HEK293 (cell line): ENCODE data around the gene CYP2R1.

ENCODE experiments used
- FEZF1 ChIP-seq: fragments of 450-650 bp; formaldehyde crosslinking; IDR thresholded peaks from 2 replicates; pipeline ENCODE4 v1.5.1; 2016; ENCODE audit warnings: missing biosample characterization, missing genetic modification characterization
- SETDB1 ChIP-seq: IDR thresholded peaks from one replicate; pipeline ENCODE4 v1.6.1; 2017; ENCODE audit warnings: mild to moderate bottlenecking, low read length, moderate library complexity, mixed read lengths; ENCODE audit not compliant: insufficient read length
- ZBTB20 ChIP-seq: fragments of 450-650 bp; formaldehyde crosslinking; IDR thresholded peaks from 2 replicates; pipeline ENCODE4 v1.5.1; 2016; ENCODE audit warnings: missing biosample characterization, missing genetic modification characterization
- ZBTB6 ChIP-seq: fragments of 450-650 bp; formaldehyde crosslinking; IDR thresholded peaks from 2 replicates; pipeline ENCODE4 v1.5.1; 2017; ENCODE audit warnings: missing biosample characterization, missing genetic modification characterization
- ZBTB7A ChIP-seq: fragments of 450-650 bp; formaldehyde crosslinking; IDR thresholded peaks from 2 replicates; pipeline ENCODE4 v1.5.1; 2016; ENCODE audit warnings: low read depth, missing biosample characterization, missing genetic modification characterization
- ZFP69B ChIP-seq: fragments of 450-650 bp; formaldehyde crosslinking; IDR thresholded peaks from 2 replicates; pipeline ENCODE4 v1.5.1; 2016; ENCODE audit warnings: missing biosample characterization, missing genetic modification characterization
- ZNF112 ChIP-seq: fragments of 450-650 bp; formaldehyde crosslinking; IDR thresholded peaks from 2 replicates; pipeline ENCODE4 v1.5.0; 2017; ENCODE audit warnings: missing biosample characterization, missing genetic modification characterization
- ZNF19 ChIP-seq: fragments of 450-650 bp; formaldehyde crosslinking; IDR thresholded peaks from 2 replicates; pipeline ENCODE4; 2016; ENCODE audit warnings: missing biosample characterization, missing genetic modification characterization, low read depth
- ZNF23 ChIP-seq: fragments of 450-650 bp; formaldehyde crosslinking; IDR thresholded peaks from 2 replicates; pipeline ENCODE4 v1.5.1; 2016; ENCODE audit warnings: missing biosample characterization, missing genetic modification characterization, borderline replicate concordance
- ZNF266 ChIP-seq: fragments of 450-650 bp; formaldehyde crosslinking; IDR thresholded peaks from 2 replicates; pipeline ENCODE4 v1.5.1; 2016; ENCODE audit warnings: missing biosample characterization, missing genetic modification characterization, low read depth
- ZNF274 ChIP-seq, 2 experiments: fragments of 200-500 bp in 1 of 2; fragments of 450-650 bp in 1 of 2; sonication (Bioruptor generic) in 1 of 2; formaldehyde crosslinking in 1 of 2; IDR thresholded peaks; 2 replicates each; pipeline versions ENCODE4 v1.5.1 to v1.6.1; 2014 to 2016; ENCODE audit warnings: borderline replicate concordance in 1 of 2, inconsistent platforms in 1 of 2, low read length in 1 of 2, missing biosample characterization in 1 of 2, missing genetic modification characterization in 1 of 2
- ZNF335 ChIP-seq: fragments of 450-650 bp; formaldehyde crosslinking; conservative IDR thresholded peaks from 2 replicates; pipeline ENCODE4 v1.5.1; 2016; ENCODE audit warnings: missing biosample characterization, missing genetic modification characterization
- ZNF341 ChIP-seq: fragments of 450-650 bp; formaldehyde crosslinking; IDR thresholded peaks from 2 replicates; pipeline ENCODE4; 2016; ENCODE audit warnings: low read depth, missing biosample characterization, missing genetic modification characterization
- ZNF37A ChIP-seq: fragments of 450-650 bp; IDR thresholded peaks from 2 replicates; pipeline ENCODE4 v1.5.1; 2018; ENCODE audit warnings: missing biosample characterization, missing genetic modification characterization
- ZNF391 ChIP-seq: fragments of 450-650 bp; formaldehyde crosslinking; IDR thresholded peaks from 2 replicates; pipeline ENCODE4 v1.5.1; 2016; ENCODE audit warnings: low read depth, missing biosample characterization, missing genetic modification characterization, borderline replicate concordance
- ZNF449 ChIP-seq: fragments of 450-650 bp; formaldehyde crosslinking; IDR thresholded peaks from 2 replicates; pipeline ENCODE4 v1.5.1; 2017; ENCODE audit warnings: missing biosample characterization, mild to moderate bottlenecking, missing genetic modification characterization, moderate library complexity
- ZNF501 ChIP-seq: fragments of 450-650 bp; formaldehyde crosslinking; IDR thresholded peaks from 2 replicates; pipeline ENCODE4 v1.5.1; 2016; ENCODE audit warnings: missing biosample characterization, missing genetic modification characterization
- ZNF660 ChIP-seq: fragments of 450-650 bp; IDR thresholded peaks from 2 replicates; pipeline ENCODE4 v1.5.1; 2018; ENCODE audit warnings: missing biosample characterization, mild to moderate bottlenecking, missing genetic modification characterization
- ZNF704 ChIP-seq: fragments of 450-650 bp; formaldehyde crosslinking; IDR thresholded peaks from 2 replicates; pipeline ENCODE4 v1.5.1; 2016; ENCODE audit warnings: missing biosample characterization, missing genetic modification characterization
- ZNF747 ChIP-seq: fragments of 450-650 bp; formaldehyde crosslinking; IDR thresholded peaks from 2 replicates; pipeline ENCODE4 v1.5.1; 2016; ENCODE audit warnings: missing biosample characterization, missing genetic modification characterization
- ZNF76 ChIP-seq: fragments of 450-650 bp; formaldehyde crosslinking; IDR thresholded peaks from 2 replicates; pipeline ENCODE4; 2016; ENCODE audit warnings: low read depth, missing biosample characterization, missing genetic modification characterization, borderline replicate concordance
- ZNF792 ChIP-seq: fragments of 450-650 bp; formaldehyde crosslinking; IDR thresholded peaks from 2 replicates; pipeline ENCODE4 v1.5.1; 2016; ENCODE audit warnings: missing biosample characterization, missing genetic modification characterization
- ZNF837 ChIP-seq: fragments of 450-650 bp; formaldehyde crosslinking; IDR thresholded peaks from 2 replicates; pipeline ENCODE4 v1.5.1; 2016; ENCODE audit warnings: missing biosample characterization, missing genetic modification characterization
- ZSCAN30 ChIP-seq: fragments of 450-650 bp; IDR thresholded peaks from 2 replicates; pipeline ENCODE4 v1.5.1; 2018; ENCODE audit warnings: missing biosample characterization, mild to moderate bottlenecking, missing genetic modification characterization, moderate library complexity
- ZXDB ChIP-seq: fragments of 450-650 bp; formaldehyde crosslinking; IDR thresholded peaks from 2 replicates; pipeline ENCODE4 v1.5.1; 2016; ENCODE audit warnings: missing biosample characterization, missing genetic modification characterization
- TF ChIP-seq, protein P1 (sequence below): fragments of 450-650 bp; formaldehyde crosslinking; IDR thresholded peaks from 2 replicates; pipeline ENCODE4 v1.5.1; 2016; ENCODE audit warnings: missing biosample characterization, missing genetic modification characterization, low read depth
- TF ChIP-seq, protein P2 (sequence below): fragments of 450-650 bp; formaldehyde crosslinking; optimal IDR thresholded peaks from 2 replicates; pipeline ENCODE3; 2016; ENCODE audit warnings: missing biosample characterization, mild to moderate bottlenecking, missing genetic modification characterization
- TF ChIP-seq, protein P3 (sequence below): fragments of 450-650 bp; formaldehyde crosslinking; IDR thresholded peaks from 2 replicates; pipeline ENCODE4 v1.5.1; 2016; ENCODE audit warnings: missing biosample characterization, missing genetic modification characterization

The CYP2R1 gene

DNA sequence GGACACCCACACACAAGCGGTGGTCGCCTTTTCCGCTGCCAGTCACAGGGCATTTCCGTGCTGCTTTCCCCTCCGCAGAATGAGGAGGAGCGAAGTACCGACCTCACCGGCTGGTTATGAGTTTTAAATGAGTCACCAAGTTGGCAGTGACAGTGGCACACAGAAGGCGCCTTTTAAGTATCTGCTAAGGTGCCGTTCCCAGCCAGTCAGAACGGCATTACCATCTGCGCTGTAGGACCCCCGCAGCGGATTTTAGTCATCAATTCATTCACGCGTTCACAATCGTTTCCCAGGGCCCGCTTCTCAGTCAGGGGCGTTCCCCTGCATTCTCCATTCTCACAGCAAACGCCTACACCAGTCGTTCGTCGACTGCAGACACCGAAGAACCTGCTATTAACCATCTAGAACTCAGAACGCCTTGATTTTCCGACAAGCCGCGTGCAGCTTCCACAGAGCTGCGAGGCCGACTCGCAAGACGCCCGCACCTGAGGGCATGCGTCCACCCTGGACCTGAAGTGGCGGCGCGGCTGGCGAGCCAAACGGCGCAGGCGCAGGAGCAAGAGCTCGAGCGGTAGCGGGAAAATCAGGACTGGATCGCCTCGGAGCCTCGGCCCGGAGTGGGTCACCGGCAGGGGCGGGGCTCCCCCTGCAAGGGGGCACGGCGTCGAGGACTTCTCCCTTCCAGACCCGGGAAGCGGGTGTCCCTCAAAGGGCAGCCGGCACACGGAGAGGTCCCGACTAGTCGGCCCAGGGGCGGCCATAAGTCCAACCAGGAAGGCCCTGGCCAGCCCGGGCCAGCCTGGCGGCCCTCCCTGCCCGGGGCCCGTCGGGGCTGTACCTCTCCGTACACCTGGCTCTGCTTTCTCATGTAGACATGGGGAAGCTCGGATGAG, 642 bp downstream of the CYP2R1 start (continued):
- TF ChIP-seq FEZF1 (tag by site-specific recombination) = no peak; the same call in none of the 2 replicates
- no peak for TF ChIP-seq ZNF837 (tag by site-specific recombination)
- TF ChIP-seq ZNF391 (tag by site-specific recombination) = peak; percentile 60; the same call in 1 of the 2 replicates
- peak; percentile 72; the same call in 1 of the 2 replicates for TF ChIP-seq ZNF792 (tag by site-specific recombination)
- TF ChIP-seq ZNF274 (IDR thresholded peaks at IDR 0.05; ENCODE audit: low read length) = no peak
- TF ChIP-seq ZNF274 (tag by site-specific recombination; IDR thresholded peaks at IDR 0.05; ENCODE audit: borderline replicate concordance) = no peak
- TF ChIP-seq, protein P1, sequence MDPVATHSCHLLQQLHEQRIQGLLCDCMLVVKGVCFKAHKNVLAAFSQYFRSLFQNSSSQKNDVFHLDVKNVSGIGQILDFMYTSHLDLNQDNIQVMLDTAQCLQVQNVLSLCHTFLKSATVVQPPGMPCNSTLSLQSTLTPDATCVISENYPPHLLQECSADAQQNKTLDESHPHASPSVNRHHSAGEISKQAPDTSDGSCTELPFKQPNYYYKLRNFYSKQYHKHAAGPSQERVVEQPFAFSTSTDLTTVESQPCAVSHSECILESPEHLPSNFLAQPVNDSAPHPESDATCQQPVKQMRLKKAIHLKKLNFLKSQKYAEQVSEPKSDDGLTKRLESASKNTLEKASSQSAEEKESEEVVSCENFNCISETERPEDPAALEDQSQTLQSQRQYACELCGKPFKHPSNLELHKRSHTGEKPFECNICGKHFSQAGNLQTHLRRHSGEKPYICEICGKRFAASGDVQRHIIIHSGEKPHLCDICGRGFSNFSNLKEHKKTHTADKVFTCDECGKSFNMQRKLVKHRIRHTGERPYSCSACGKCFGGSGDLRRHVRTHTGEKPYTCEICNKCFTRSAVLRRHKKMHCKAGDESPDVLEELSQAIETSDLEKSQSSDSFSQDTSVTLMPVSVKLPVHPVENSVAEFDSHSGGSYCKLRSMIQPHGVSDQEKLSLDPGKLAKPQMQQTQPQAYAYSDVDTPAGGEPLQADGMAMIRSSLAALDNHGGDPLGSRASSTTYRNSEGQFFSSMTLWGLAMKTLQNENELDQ (tag by site-specific recombination) = no peak
- TF ChIP-seq ZNF23 = no peak
- TF ChIP-seq ZSCAN30 (tag by site-specific recombination) = no peak
- peak; percentile 87 for TF ChIP-seq ZNF335 (tag by site-specific recombination)
- TF ChIP-seq ZNF76 (tag by site-specific recombination) = peak; percentile 22; the same call in 1 of the 2 replicates
- TF ChIP-seq, protein P2, sequence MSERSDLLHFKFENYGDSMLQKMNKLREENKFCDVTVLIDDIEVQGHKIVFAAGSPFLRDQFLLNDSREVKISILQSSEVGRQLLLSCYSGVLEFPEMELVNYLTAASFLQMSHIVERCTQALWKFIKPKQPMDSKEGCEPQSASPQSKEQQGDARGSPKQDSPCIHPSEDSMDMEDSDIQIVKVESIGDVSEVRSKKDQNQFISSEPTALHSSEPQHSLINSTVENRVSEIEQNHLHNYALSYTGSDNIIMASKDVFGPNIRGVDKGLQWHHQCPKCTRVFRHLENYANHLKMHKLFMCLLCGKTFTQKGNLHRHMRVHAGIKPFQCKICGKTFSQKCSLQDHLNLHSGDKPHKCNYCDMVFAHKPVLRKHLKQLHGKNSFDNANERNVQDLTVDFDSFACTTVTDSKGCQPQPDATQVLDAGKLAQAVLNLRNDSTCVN (tag by site-specific recombination) = peak; percentile 68
- no peak for TF ChIP-seq ZNF341 (tag by site-specific recombination)
- TF ChIP-seq ZFP69B (tag by site-specific recombination) = peak; percentile 58; the same call in 1 of the 2 replicates
- TF ChIP-seq ZNF449 (tag by site-specific recombination) = peak; percentile 74; the same call in 1 of the 2 replicates
- TF ChIP-seq ZBTB7A (tag by site-specific recombination) = peak; percentile 65; the same call in 1 of the 2 replicates
- no peak for TF ChIP-seq ZNF112 (tag by site-specific recombination)
- TF ChIP-seq ZNF266 (tag by site-specific recombination) = no peak
- TF ChIP-seq ZNF19 = no peak
- TF ChIP-seq ZNF660 (tag by site-specific recombination) = 0 out of 2 replicates have a peak, but pooled peaks have one; percentile 64
- TF ChIP-seq, protein P3, sequence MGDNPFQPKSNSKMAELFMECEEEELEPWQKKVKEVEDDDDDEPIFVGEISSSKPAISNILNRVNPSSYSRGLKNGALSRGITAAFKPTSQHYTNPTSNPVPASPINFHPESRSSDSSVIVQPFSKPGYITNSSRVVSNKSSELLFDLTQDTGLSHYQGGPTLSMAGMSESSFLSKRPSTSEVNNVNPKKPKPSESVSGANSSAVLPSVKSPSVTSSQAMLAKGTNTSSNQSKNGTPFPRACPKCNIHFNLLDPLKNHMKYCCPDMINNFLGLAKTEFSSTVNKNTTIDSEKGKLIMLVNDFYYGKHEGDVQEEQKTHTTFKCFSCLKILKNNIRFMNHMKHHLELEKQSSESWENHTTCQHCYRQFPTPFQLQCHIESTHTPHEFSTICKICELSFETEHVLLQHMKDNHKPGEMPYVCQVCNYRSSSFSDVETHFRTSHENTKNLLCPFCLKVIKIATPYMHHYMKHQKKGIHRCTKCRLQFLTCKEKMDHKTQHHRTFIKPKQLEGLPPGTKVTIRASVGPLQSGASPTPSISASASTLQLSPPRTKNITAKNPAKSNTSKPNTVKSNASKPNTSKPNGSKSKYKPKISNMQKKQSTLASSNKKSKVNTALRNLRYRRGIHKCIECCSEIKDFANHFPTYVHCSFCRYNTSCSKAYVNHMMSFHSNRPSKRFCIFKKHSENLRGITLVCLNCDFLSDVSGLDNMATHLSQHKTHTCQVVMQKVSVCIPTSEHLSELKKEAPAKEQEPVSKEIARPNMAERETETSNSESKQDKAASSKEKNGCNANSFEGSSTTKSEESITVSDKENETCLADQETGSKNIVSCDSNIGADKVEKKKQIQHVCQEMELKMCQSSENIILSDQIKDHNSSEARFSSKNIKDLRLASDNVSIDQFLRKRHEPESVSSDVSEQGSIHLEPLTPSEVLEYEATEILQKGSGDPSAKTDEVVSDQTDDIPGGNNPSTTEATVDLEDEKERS (tag by site-specific recombination) = no peak
- TF ChIP-seq ZNF704 (tag by site-specific recombination) = no peak
- peak; percentile 54; the same call in 1 of the 2 replicates for TF ChIP-seq ZBTB20
- no peak for TF ChIP-seq ZNF747
- TF ChIP-seq ZNF501 = 0 out of 2 replicates have a peak, but pooled peaks have one; percentile 26
- no peak for TF ChIP-seq ZNF37A
- TF ChIP-seq ZXDB = peak; percentile 72
- 0 out of 2 replicates have a peak, but pooled peaks have one; percentile 25 for TF ChIP-seq ZBTB6 (tag by site-specific recombination)
- peak; percentile 81 for TF ChIP-seq SETDB1
